ENCODE measurements around the gene SCRT2.

DNA sequence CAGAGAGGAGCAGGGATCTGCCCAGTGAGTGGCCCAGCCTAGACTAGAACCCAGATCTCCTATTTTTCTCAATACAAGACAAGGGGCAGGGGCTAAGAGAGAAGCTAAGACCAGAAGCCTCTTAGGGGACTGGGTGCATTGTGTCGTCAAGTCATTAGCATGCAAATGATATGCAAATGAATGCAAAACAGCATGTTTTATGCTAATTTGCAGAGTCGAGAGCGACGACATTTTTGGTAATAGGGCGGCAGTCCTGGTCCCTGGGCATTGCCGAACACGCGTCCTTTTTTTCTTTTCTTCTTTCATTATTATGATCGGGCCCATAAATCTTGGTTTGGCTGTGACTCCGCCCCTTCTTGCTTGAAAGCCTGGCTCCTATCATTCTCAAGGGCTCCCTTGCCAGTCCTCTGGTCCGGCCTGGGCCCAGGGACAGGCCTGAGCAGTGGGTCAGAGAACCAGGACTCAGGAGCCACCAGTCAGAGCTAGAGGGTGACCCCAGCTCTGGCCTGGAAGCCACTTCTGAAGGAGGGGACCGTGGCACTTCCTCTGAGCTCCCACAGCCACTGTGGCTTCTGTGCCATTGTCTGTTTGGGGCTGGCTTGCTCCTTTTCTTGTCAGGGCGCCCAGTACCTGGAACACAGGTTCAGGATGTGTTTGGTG, 32.0 kb upstream of the SCRT2 start:
- TF ChIP-seq CTCF (IDR thresholded peaks at IDR 0.05): no peak
- no peak for TF ChIP-seq POLR2A (IDR thresholded peaks at IDR 0.05)
